Smooth muscle cell (in vitro differentiated cells): ENCODE measurements around the gene TOR4A. TPM values are rescaled to one million over a fixed set of nuclear protein-coding genes. Genes with fewer than 3 reads are reported as not detected.

Experiments
- DNase-seq: peaks from one replicate; lab custom pipeline; 2025; ENCODE audit not compliant: unreplicated experiment; lab: John Stamatoyannopoulos, UW
- H2AFZ ChIP-seq: fragments of 200-600 bp; sonication (generic); 2 replicates; pipeline ENCODE4 v1.6.0; 2016; ENCODE audit warnings: antibody characterized with exemption, low read depth, mild to moderate bottlenecking
- H3F3A ChIP-seq: fragments of 200-600 bp; sonication (generic); 2 replicates; pipeline ENCODE4 v1.6.0; 2017; ENCODE audit warnings: antibody characterized with exemption, low read depth
- H3K27ac ChIP-seq: fragments of 200-600 bp; sonication (generic); 2 replicates; pipeline ENCODE4 v1.5.1; 2016; ENCODE audit warnings: low read depth, mild to moderate bottlenecking
- H3K27me3 ChIP-seq: fragments of 200-600 bp; sonication (generic); 2 replicates; pipeline ENCODE4 v1.6.1; 2016; ENCODE audit warnings: low read depth, mild to moderate bottlenecking
- H3K36me3 ChIP-seq: fragments of 200-600 bp; sonication (generic); 2 replicates; pipeline ENCODE4 v1.5.1; 2016; ENCODE audit warnings: low read depth
- H3K4me1 ChIP-seq: fragments of 200-600 bp; sonication (generic); 2 replicates; pipeline ENCODE4 v1.5.1; 2016; ENCODE audit warnings: low read depth
- H3K4me2 ChIP-seq: fragments of 200-600 bp; sonication (generic); 2 replicates; pipeline ENCODE4 v1.6.0; 2016; ENCODE audit warnings: mild to moderate bottlenecking
- H3K4me3 ChIP-seq: fragments of 200-600 bp; sonication (generic); 2 replicates; pipeline ENCODE4 v1.5.1; 2016; ENCODE audit warnings: mild to moderate bottlenecking
- H3K79me2 ChIP-seq: fragments of 200-600 bp; sonication (generic); 2 replicates; pipeline ENCODE4 v1.6.0; 2016; ENCODE audit warnings: low read depth, mild to moderate bottlenecking
- H3K9ac ChIP-seq: fragments of 200-600 bp; sonication (generic); 2 replicates; pipeline ENCODE4 v1.6.0; 2016; ENCODE audit warnings: low read depth
- H3K9me3 ChIP-seq: fragments of 200-600 bp; sonication (generic); replicated peaks from 2 replicates; pipeline ENCODE4 v1.5.1; 2016; ENCODE audit warnings: low read depth
- H4K20me1 ChIP-seq: fragments of 200-600 bp; sonication (generic); 2 replicates; pipeline ENCODE4 v1.6.0; 2016; ENCODE audit warnings: low read depth
- WGBS: methylation state at CpG from one replicate; pipeline ENCODE4 v1.1.7; 2016; ENCODE audit warnings: low lambda C conversion rate; 5-methylcytosine and 5-hydroxymethylcytosine counted together
- polyA plus RNA-seq: library from polyadenylated mRNA; unstranded; fragments of >200 nt; fragmentation: Nextera tagmentation; extraction: Ambion mirVana; gene quantifications from 2 replicates; pipeline ENCODE4 v1.2.1, GENCODE V29; 2016
- total RNA-seq: library from RNA; depleted of rRNA; stranded (reverse); fragments of >200 nt; gene quantifications from 2 replicates; pipeline ENCODE4 v1.2.3, GENCODE V29; 2014
- TF ChIP-seq, protein P1 (sequence below): fragments of 200-600 bp; sonication (generic); IDR thresholded peaks from 2 replicates; pipeline ENCODE4 v1.5.1; 2017; ENCODE audit warnings: borderline replicate concordance, mild to moderate bottlenecking, antibody characterized with exemption; ENCODE audit not compliant: insufficient read depth, poor library complexity, severe bottlenecking

TOR4A gene
- 4.6 and 6.3 TPM in 2 replicates for total RNA-seq
- polyA plus RNA-seq: 5.5 and 10.7 TPM in 2 replicates

DNA sequence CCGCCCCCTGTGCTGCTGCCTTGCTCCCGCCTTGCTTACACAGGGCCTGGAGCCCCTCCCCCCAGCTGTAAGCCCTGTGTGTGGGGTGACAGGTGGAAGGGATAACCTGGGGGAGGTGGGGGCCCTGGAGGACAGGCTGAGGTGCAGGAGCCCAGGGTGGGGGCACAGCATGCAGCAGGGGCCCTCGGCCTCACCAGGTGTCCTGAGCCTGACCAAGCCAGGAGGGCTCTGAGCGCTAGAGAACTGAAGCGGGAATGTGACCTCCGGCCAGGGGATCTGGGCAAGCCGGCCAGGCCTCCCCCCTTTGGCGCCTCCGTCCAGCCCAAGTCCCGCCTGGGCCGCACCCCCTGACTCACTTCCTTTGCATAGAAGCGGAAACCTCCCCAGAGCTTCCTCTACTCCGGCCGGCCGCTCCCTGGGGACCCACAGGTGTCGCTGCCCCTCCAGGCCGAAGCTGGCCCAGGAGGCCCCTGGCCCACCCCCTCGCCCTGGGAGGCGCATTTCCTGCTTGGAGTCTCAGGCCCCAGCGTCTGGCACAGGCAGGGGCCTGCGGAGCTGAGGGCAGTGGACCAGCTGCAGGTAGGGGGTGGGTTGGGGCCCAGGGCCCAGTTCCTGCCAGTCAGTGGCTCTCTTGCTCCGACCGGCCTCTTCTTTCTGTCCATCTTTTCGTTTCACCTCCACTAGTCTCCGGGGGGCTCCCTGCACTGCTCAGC is at the start of gene TOR4A:
Gene TOR4A (plus strand): TSS at position 398 of the 713 bp plus-strand sequence. CDS start 964 bp downstream, outside the sequence.
- WGBS: 38% methylated on average over 23 of the region's 25 CpGs
- Histone ChIP-seq H3K9ac (no peak within 1 kb of the TSS), H4K20me1 (peaks cover 39% of the 10 kb centered on the region), H2AFZ (no peak within 1 kb of the TSS), H3K9me3 (no peaks in the 10 kb centered on the region), H3K4me2 (peak within 1 kb of the TSS; percentile 88), H3K27ac (no peak within 1 kb of the TSS), H3K36me3 (no peaks in the 10 kb centered on the region), H3K4me1 (peaks cover 15% of the 10 kb centered on the region), H3K4me3 (peak within 1 kb of the TSS; percentile 50), H3K79me2 (no peaks in the 10 kb centered on the region), H3F3A (no peaks in the 10 kb centered on the region), H3K27me3 (peaks cover 12% of the 10 kb centered on the region)
- TF ChIP-seq, protein P1, sequence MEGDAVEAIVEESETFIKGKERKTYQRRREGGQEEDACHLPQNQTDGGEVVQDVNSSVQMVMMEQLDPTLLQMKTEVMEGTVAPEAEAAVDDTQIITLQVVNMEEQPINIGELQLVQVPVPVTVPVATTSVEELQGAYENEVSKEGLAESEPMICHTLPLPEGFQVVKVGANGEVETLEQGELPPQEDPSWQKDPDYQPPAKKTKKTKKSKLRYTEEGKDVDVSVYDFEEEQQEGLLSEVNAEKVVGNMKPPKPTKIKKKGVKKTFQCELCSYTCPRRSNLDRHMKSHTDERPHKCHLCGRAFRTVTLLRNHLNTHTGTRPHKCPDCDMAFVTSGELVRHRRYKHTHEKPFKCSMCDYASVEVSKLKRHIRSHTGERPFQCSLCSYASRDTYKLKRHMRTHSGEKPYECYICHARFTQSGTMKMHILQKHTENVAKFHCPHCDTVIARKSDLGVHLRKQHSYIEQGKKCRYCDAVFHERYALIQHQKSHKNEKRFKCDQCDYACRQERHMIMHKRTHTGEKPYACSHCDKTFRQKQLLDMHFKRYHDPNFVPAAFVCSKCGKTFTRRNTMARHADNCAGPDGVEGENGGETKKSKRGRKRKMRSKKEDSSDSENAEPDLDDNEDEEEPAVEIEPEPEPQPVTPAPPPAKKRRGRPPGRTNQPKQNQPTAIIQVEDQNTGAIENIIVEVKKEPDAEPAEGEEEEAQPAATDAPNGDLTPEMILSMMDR: no peak
- DNase-seq: no peak

DNA sequence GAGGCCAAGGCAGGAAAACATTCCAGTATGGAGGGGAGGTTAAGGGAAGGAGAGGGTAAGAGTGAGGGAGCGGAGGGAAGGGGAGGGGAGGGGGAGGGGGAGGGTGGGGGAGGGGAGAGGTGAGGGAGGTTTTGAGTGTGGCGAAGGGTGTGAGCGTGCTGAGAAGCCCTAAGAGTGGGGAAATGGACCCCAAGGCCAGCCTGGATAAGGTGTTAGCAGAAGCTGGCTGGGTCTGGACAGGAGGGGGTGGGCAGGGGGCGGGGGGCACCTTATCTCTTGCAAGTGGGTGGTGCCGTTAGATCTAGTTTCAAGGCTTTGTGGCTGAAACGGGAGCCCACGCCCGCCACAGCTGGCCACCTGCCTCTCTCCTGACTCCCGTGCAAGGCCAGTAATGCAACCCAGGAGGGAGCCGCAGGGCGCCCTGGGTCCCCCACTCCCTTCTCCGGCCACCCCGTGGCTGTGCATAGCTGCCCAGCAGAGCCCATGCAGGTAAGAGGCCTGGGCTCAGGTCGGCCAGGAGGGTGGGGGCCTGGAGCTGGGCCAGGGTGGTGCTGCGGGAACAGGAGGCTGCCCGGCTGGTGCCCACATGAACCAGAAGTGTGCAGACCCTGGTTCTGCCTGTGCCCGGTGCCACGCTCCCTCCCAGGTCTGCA is 49.5 kb upstream of the TOR4A start:
- H3K9ac ChIP-seq: no peak overlapping the region
- H3K27me3 ChIP-seq: no peaks in the 10 kb centered on the region
- H3K4me1 ChIP-seq: peaks cover under 1% of the 10 kb centered on the region
- H2AFZ ChIP-seq: no peak overlapping the region
- no peak for DNase-seq
- 82% methylated on average over 9 of the region's 18 CpGs for WGBS
- TF ChIP-seq, protein P1: no peak
- H3F3A ChIP-seq: no peaks in the 10 kb centered on the region
- H4K20me1 ChIP-seq: no peaks in the 10 kb centered on the region
- no peak overlapping the region for H3K4me2 ChIP-seq
- H3K4me3 ChIP-seq: no peak overlapping the region
- H3K9me3 ChIP-seq: no peaks in the 10 kb centered on the region
- H3K79me2 ChIP-seq: no peaks in the 10 kb centered on the region
- no peak overlapping the region for H3K27ac ChIP-seq
- no peaks in the 10 kb centered on the region for H3K36me3 ChIP-seq

DNA sequence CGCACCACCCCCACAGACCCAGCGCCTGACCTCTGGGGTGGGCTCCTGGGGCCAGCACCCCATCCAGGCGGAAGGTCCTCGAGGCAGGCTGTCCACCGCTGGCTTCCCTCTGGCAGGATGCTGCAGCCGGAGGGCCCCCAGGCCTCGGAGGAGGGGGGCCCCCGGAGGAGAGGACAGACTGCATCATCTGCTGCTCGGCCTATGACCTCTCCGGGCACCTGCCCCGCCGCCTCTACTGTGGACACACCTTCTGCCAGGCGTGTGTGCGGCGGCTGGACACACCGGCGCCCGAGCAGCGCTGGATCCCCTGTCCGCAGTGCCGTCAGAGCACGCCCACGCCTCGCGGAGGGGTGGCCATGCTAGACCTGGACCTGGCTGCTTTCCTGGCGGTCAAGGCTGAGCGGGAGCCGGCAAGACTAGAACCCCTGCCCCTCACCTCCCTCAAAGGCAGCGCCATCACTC is 49.0 kb upstream of the TOR4A start:
- Histone ChIP-seq H3K4me1 (no peaks in the 10 kb centered on the region), H3K4me3 (no peak overlapping the region), H3K27ac (no peak overlapping the region), H4K20me1 (no peaks in the 10 kb centered on the region), H2AFZ (no peak overlapping the region), H3K9ac (no peak overlapping the region), H3F3A (no peaks in the 10 kb centered on the region), H3K79me2 (no peaks in the 10 kb centered on the region), H3K4me2 (no peak overlapping the region), H3K27me3 (no peaks in the 10 kb centered on the region), H3K9me3 (no peaks in the 10 kb centered on the region), H3K36me3 (no peaks in the 10 kb centered on the region)
- WGBS: 94% methylated on average over 27 of the region's 29 CpGs
- no peak for DNase-seq
- TF ChIP-seq, protein P1: no peak
